NB4 (cell line): ENCODE measurements around the gene MXD4.

ENCODE experiments used
- MYC ChIP-seq: IDR thresholded peaks from 2 replicates; pipeline ENCODE4 v1.6.1; 2011; ENCODE audit warnings: low read depth, low read length
- POLR2A ChIP-seq: IDR thresholded peaks from 2 replicates; pipeline ENCODE4 v1.6.1; 2011; ENCODE audit warnings: mild to moderate bottlenecking; ENCODE audit not compliant: insufficient read length; ENCODE audit errors: extremely low read depth
- TF ChIP-seq, protein P1 (sequence below): IDR thresholded peaks from one replicate; pipeline ENCODE4 v1.5.1; 2012; ENCODE audit warnings: low read depth, low read length
- TF ChIP-seq, protein P2 (sequence below): IDR thresholded peaks from 2 replicates; pipeline ENCODE4 v1.6.1; 2011; ENCODE audit warnings: low read depth, low read length

DNA sequence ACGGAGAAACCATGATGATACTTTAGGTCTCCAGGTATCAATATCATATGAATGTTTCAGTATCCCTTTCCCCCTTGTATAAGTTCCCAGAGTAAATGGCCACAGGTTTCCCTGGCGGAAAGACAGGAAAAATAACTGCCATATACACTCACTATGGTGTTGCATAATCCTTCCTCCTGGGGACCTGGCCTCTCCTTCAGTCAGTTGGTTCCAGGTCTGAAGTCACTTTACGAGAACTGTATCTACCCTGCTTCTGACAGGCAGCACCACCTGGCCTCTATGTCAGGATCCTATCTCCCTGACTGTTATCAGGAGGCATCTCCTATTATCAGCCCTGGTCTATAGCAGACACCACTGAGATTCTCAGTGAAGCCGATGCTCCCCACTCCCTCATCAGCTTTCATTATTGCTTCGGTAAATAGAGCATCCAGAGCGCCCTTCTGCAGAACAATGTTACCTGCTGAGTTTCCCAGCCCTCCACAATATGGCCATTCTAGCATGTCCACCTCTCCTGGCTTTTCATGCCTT is 42.6 kb downstream of the MXD4 start:
- TF ChIP-seq POLR2A: no peak
- TF ChIP-seq, protein P1, sequence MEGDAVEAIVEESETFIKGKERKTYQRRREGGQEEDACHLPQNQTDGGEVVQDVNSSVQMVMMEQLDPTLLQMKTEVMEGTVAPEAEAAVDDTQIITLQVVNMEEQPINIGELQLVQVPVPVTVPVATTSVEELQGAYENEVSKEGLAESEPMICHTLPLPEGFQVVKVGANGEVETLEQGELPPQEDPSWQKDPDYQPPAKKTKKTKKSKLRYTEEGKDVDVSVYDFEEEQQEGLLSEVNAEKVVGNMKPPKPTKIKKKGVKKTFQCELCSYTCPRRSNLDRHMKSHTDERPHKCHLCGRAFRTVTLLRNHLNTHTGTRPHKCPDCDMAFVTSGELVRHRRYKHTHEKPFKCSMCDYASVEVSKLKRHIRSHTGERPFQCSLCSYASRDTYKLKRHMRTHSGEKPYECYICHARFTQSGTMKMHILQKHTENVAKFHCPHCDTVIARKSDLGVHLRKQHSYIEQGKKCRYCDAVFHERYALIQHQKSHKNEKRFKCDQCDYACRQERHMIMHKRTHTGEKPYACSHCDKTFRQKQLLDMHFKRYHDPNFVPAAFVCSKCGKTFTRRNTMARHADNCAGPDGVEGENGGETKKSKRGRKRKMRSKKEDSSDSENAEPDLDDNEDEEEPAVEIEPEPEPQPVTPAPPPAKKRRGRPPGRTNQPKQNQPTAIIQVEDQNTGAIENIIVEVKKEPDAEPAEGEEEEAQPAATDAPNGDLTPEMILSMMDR: no peak
- TF ChIP-seq MYC: no peak
- TF ChIP-seq, protein P2, sequence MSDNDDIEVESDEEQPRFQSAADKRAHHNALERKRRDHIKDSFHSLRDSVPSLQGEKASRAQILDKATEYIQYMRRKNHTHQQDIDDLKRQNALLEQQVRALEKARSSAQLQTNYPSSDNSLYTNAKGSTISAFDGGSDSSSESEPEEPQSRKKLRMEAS: no peak
